Activated CD4-positive, alpha-beta memory T cell treated with anti-CD3 and anti-CD28 coated beads for 36 hours (primary cell): Measurements from ENCODE around the gene SLC35B4. TPM values are rescaled to one million over a fixed set of nuclear protein-coding genes. Genes with fewer than 3 reads are reported as not detected.
A peak's percentile ranks its signal among the peaks of the same experiment; 100 is the strongest.

ENCODE experiments used
- CTCF ChIA-PET: fragments of 350-600 bp; sonication (Branson Sonifier 250); formaldehyde crosslinking; loops from one replicate; lab custom pipeline; 2021; ENCODE audit warnings: antibody characterized with exemption, inconsistent platforms; lab: Charles Lee
- POLR2A ChIA-PET: fragments of 350-600 bp; sonication (Branson Sonifier 250); formaldehyde crosslinking; loops from one replicate; lab custom pipeline; 2021; ENCODE audit warnings: antibody characterized with exemption; lab: Charles Lee
- DNase-seq: peaks from one replicate; pipeline ENCODE4 v3.0.0-alpha.2; 2020
- H3K27ac Mint-ChIP-seq: one replicate; pipeline ENCODE4 v1.8.0; 2021; ENCODE audit warnings: mixed read lengths
- H3K27me3 Mint-ChIP-seq: one replicate; pipeline ENCODE4 v1.8.0; 2021; ENCODE audit warnings: mixed read lengths
- H3K36me3 Mint-ChIP-seq: one replicate; pipeline ENCODE4 v1.8.0; 2021; ENCODE audit warnings: mixed read lengths
- H3K4me1 Mint-ChIP-seq: one replicate; pipeline ENCODE4 v1.8.0; 2021; ENCODE audit warnings: low read depth, mixed read lengths
- H3K4me3 Mint-ChIP-seq: one replicate; pipeline ENCODE4 v1.8.0; 2021; ENCODE audit warnings: mild to moderate bottlenecking, mixed read lengths
- H3K9me3 Mint-ChIP-seq: one replicate; pipeline ENCODE4 v1.8.0; 2021; ENCODE audit warnings: mixed read lengths
- intact Hi-C: fragments of 100-400 bp; cut with micrococcal nuclease; formaldehyde crosslinking; loops from one replicate; pipeline ENCODE4 v1.15.1; 2023
- total RNA-seq, 2 experiments: library from RNA; stranded (reverse); gene quantifications; one replicate each; pipeline ENCODE4 v1.2.3, GENCODE V29; 2021

Gene SLC35B4
- total RNA-seq, 2 experiments from 2014 or later = 10.9 to 14.5 TPM

GRCh38 chr7:134353411-134353810 lies 36.7 kb upstream of the SLC35B4 start:
- Mint-ChIP-seq H3K36me3 (no peaks in the 10 kb centered on the region), H3K4me1 (no peaks in the 10 kb centered on the region), H3K4me3 (no peak overlapping the region), H3K27ac (no peak overlapping the region), H3K9me3 (no peaks in the 10 kb centered on the region), H3K27me3 (peaks cover 7% of the 10 kb centered on the region)
- ChIA-PET CTCF (no interaction called here), POLR2A (no interaction called here)
- intact Hi-C loops = no loop called here
- no peak for DNase-seq

GRCh38 chr7:134351424-134351823 lies 34.7 kb upstream of the SLC35B4 start:
- no peaks in the 10 kb centered on the region for H3K4me1 Mint-ChIP-seq
- intact Hi-C loops = no loop called here
- H3K36me3 Mint-ChIP-seq = no peaks in the 10 kb centered on the region
- ChIA-PET CTCF (no interaction called here), POLR2A (no interaction called here)
- no peak overlapping the region for H3K27ac Mint-ChIP-seq
- peaks cover 7% of the 10 kb centered on the region for H3K27me3 Mint-ChIP-seq
- H3K9me3 Mint-ChIP-seq = no peaks in the 10 kb centered on the region
- peak; percentile 14 for DNase-seq
- no peak overlapping the region for H3K4me3 Mint-ChIP-seq

DNA sequence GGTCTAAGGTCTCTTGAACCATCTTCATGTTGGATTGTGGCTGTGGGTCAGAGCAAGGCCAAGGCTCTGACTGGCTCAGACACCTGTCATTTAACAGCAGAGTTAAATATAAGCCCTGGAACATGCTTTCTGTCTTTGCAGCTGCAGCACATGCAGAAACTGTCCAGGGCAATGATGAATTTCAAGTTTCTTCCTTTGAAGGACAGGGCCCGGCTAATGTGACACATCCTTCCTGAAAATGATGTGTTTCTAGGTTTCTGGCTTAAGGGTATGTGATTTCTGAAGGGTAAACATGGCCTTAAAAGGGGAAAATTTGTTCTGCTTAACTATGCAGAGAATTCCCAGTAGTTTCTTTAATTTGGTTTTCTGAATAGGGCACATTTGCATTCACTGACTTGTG lies 34.0 kb upstream of the SLC35B4 start:
- ChIA-PET CTCF (no interaction called here), POLR2A (no interaction called here)
- Mint-ChIP-seq H3K4me3 (no peak overlapping the region), H3K9me3 (no peaks in the 10 kb centered on the region), H3K27me3 (peaks cover 12% of the 10 kb centered on the region), H3K27ac (no peak overlapping the region), H3K4me1 (no peaks in the 10 kb centered on the region), H3K36me3 (no peaks in the 10 kb centered on the region)
- no peak for DNase-seq
- intact Hi-C loops = no loop called here

DNA sequence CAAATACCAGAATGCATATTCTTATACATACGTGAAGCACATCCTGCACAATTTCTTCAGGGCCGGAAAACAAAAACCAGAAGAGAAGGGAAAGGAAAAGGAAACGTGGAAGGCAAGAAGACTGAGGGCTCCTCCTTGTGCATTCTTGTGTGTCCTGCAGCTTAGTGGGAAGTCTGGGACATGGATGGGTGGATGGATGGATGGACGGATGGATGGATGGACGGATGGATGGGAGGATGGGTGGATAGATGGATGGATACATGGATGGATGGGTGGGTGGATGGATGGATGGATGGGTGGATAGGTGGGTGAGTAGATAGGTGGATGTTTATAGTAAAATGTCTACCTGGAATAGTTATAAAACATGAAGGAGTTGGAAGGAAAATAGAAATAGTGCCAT lies 30.8 kb upstream of the SLC35B4 start:
- Mint-ChIP-seq H3K36me3 (no peaks in the 10 kb centered on the region), H3K4me3 (no peak overlapping the region), H3K4me1 (no peaks in the 10 kb centered on the region), H3K27me3 (peaks cover 15% of the 10 kb centered on the region), H3K27ac (no peak overlapping the region), H3K9me3 (no peaks in the 10 kb centered on the region)
- CTCF ChIA-PET = interaction anchor here (1.6 kb wide), 1 partner anchor 10 kb away, joined by 6 read pairs; no protein-coding TSS in a partner anchor
- no peak for DNase-seq
- POLR2A ChIA-PET = no interaction called here
- intact Hi-C loops = no loop called here

- Mint-ChIP-seq H3K4me3 (no peak overlapping the region), H3K9me3 (peaks cover under 1% of the 10 kb centered on the region), H3K4me1 (no peaks in the 10 kb centered on the region), H3K36me3 (no peaks in the 10 kb centered on the region), H3K27ac (no peak overlapping the region), H3K27me3 (peaks cover 15% of the 10 kb centered on the region)
- ChIA-PET POLR2A (no interaction called here), CTCF (no interaction called here)
- DNase-seq = no peak
- intact Hi-C loops = no loop called here
Measured at GRCh38 chr7:134343796-134344195, 27.1 kb upstream of the SLC35B4 start.

DNA sequence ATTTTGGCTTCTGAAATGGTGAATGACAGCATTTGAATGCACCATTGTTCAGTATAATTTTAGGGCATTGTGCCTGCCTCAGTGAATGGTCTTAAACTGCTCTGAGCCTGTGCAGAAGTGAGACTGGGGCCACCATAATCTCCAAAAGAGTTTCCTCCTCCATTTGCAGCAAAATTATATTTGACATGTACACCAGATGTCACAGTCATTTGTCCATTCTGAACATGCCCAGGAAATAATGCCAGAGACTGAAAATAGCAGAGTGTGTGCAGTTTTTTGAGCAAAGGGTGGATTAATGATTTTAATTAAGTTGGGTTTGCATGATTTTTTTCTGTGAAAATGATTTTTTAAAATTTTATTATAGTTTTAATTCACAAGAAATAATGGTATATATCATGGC lies 26.4 kb upstream of the SLC35B4 start:
- H3K36me3 Mint-ChIP-seq = no peaks in the 10 kb centered on the region
- ChIA-PET CTCF (no interaction called here), POLR2A (no interaction called here)
- H3K27me3 Mint-ChIP-seq = peaks cover 13% of the 10 kb centered on the region
- no peak overlapping the region for H3K4me3 Mint-ChIP-seq
- H3K9me3 Mint-ChIP-seq = peaks cover 4% of the 10 kb centered on the region
- intact Hi-C loops = no loop called here
- H3K4me1 Mint-ChIP-seq = no peaks in the 10 kb centered on the region
- DNase-seq = no peak
- H3K27ac Mint-ChIP-seq = no peak overlapping the region

- CTCF ChIA-PET = no interaction called here
- H3K4me1 Mint-ChIP-seq = no peaks in the 10 kb centered on the region
- intact Hi-C loops = no loop called here
Measured at GRCh38 chr7:134339475-134339874, 22.7 kb upstream of the SLC35B4 start.

GRCh38 chr7:134337980-134338379 lies 21.2 kb upstream of the SLC35B4 start:
- Mint-ChIP-seq H3K27ac (no peak overlapping the region), H3K9me3 (peaks cover 4% of the 10 kb centered on the region), H3K36me3 (no peaks in the 10 kb centered on the region), H3K4me3 (no peak overlapping the region), H3K4me1 (no peaks in the 10 kb centered on the region), H3K27me3 (peaks cover 12% of the 10 kb centered on the region)
- ChIA-PET CTCF (interaction anchor here (0.9 to 1.1 kb wide), 2 partner anchors 10 to 20 kb away, joined by 3 to 6 read pairs; no protein-coding TSS in a partner anchor), POLR2A (no interaction called here)
- intact Hi-C loops = no loop called here
- no peak for DNase-seq

More at GRCh38 chr7:134339475-134339874, 22.7 kb upstream of the SLC35B4 start:
- Mint-ChIP-seq H3K36me3 (no peaks in the 10 kb centered on the region), H3K4me3 (no peak overlapping the region), H3K27ac (no peak overlapping the region), H3K27me3 (peaks cover 10% of the 10 kb centered on the region), H3K9me3 (peaks cover 4% of the 10 kb centered on the region)
- POLR2A ChIA-PET = no interaction called here
- DNase-seq = no peak

DNA sequence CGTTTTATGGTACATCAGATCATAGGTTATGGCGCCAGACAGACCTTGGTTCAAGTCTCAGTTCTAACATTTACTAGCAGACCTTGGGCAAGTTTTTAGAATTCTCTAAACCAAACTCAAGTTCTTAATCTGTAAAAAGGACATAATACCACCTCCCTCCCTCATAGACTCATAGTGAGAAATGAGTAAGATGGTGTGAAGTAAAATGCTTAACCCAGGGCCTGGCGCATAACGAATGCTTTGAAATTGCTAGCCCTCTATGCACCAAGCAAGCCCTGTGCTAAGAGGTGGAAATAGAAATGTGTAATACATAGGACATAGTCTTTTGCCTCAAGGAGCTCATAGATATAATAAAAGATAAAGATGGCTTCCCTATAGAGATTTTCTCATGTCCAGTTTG lies 17.7 kb upstream of the SLC35B4 start:
- DNase-seq = no peak
- peaks cover 18% of the 10 kb centered on the region for H3K27me3 Mint-ChIP-seq
- ChIA-PET CTCF (no interaction called here), POLR2A (no interaction called here)
- H3K36me3 Mint-ChIP-seq = no peaks in the 10 kb centered on the region
- peaks cover 4% of the 10 kb centered on the region for H3K9me3 Mint-ChIP-seq
- H3K4me1 Mint-ChIP-seq = no peaks in the 10 kb centered on the region
- intact Hi-C loops = no loop called here
- H3K4me3 Mint-ChIP-seq = no peak overlapping the region
- H3K27ac Mint-ChIP-seq = no peak overlapping the region

DNA sequence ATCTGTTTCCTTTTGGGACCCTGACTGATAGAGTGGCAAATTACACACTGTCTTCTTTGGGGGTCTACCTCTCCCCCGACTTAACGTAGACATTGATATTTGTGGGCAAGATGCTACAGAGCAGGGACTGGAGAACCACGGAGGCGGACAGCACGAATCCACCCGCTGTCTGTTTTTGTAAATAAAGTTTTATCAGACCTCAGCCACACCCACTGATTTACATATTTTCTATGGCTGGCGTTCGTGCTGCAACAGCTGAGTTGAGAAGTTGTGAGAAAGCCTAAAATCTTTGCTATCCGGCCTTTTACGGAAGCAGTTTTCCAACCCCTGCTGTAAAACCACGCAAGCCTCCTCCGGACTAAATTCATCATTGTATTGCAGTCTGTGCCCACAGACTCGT lies 17.2 kb upstream of the SLC35B4 start:
- H3K4me1 Mint-ChIP-seq = no peaks in the 10 kb centered on the region
- no peak for DNase-seq
- peaks cover 4% of the 10 kb centered on the region for H3K9me3 Mint-ChIP-seq
- peaks cover 18% of the 10 kb centered on the region for H3K27me3 Mint-ChIP-seq
- no peak overlapping the region for H3K4me3 Mint-ChIP-seq
- CTCF ChIA-PET = no interaction called here
- POLR2A ChIA-PET = no interaction called here
- no peaks in the 10 kb centered on the region for H3K36me3 Mint-ChIP-seq
- no peak overlapping the region for H3K27ac Mint-ChIP-seq
- intact Hi-C loops = no loop called here

DNA sequence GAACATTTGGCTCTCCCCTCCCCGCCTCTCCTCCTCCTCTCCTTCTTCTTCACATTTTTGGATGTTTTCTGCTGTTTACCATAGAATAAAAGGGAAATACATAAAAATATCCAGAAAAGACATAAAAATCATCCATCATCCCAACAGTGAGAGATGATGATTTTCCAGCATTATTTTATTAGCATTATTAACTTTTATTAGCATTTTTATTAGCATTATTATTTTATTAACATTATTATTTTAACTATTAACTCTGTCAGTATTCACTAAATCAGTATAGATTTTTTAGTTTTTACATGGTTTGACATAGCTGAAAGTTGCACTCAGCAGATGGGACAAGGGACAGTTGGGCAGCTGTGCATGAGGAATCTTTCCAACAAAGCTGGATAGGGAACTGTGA lies 16.2 kb upstream of the SLC35B4 start:
- peaks cover 18% of the 10 kb centered on the region for H3K27me3 Mint-ChIP-seq
- POLR2A ChIA-PET = no interaction called here
- intact Hi-C loops = no loop called here

DNA sequence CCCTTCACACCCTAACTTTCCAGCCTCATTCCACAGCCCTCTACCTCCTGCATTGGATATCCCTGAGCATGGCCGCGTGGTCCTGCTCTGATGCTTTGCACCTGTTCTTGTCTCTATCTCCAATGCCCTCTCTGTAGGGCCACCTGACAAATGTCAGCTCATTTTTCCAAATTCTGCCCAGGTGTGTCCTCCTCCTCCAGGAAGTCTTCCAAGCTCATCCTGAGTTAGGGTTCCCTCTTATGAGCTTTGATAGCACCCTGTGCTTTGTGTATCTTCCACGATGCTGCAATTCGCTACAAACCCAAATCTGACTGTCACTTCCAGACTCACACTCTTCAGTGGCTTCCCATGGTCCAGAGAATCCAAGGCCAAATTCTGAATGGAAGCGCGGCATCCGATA lies 14.7 kb upstream of the SLC35B4 start:
- no peak for DNase-seq
- Mint-ChIP-seq H3K27ac (no peak overlapping the region), H3K36me3 (no peaks in the 10 kb centered on the region), H3K27me3 (peaks cover 18% of the 10 kb centered on the region), H3K4me1 (no peaks in the 10 kb centered on the region), H3K9me3 (no peaks in the 10 kb centered on the region), H3K4me3 (no peak overlapping the region)
- intact Hi-C loops = no loop called here
- POLR2A ChIA-PET = no interaction called here
- CTCF ChIA-PET = no interaction called here

More for the DNA sequence above, 16.2 kb upstream of the SLC35B4 start:
- Mint-ChIP-seq H3K9me3 (no peaks in the 10 kb centered on the region), H3K4me3 (no peak overlapping the region), H3K27ac (no peak overlapping the region), H3K36me3 (no peaks in the 10 kb centered on the region), H3K4me1 (no peaks in the 10 kb centered on the region)
- CTCF ChIA-PET = interaction anchor here (1.2 kb wide), 1 partner anchor 25 kb away, joined by 5 read pairs; no protein-coding TSS in a partner anchor
- no peak for DNase-seq

- Mint-ChIP-seq H3K4me3 (no peak overlapping the region), H3K27me3 (peaks cover 18% of the 10 kb centered on the region), H3K27ac (no peak overlapping the region), H3K36me3 (no peaks in the 10 kb centered on the region), H3K9me3 (no peaks in the 10 kb centered on the region), H3K4me1 (no peaks in the 10 kb centered on the region)
- CTCF ChIA-PET = no interaction called here
- POLR2A ChIA-PET = no interaction called here
- no peak for DNase-seq
- intact Hi-C loops = no loop called here
Measured at GRCh38 chr7:134330974-134331373, 14.2 kb upstream of the SLC35B4 start.
